Colonic mucosa (tissue), 4 donors: ENCODE results near the gene EFNA3. TPM values are rescaled to one million over a fixed set of nuclear protein-coding genes. Genes with fewer than 3 reads are reported as not detected.

ENCODE experiments used
- DNase-seq: peaks from one replicate; pipeline ENCODE4 v3.0.0-alpha.2; 2020
- H3K27ac ChIP-seq: fragments of 200-600 bp; one replicate; pipeline ENCODE4 v1.8.0; 2021
- H3K27me3 ChIP-seq: fragments of 200-600 bp; one replicate; pipeline ENCODE4 v1.8.0; 2021
- H3K36me3 ChIP-seq: fragments of 200-600 bp; one replicate; pipeline ENCODE4 v1.8.0; 2021
- H3K4me1 ChIP-seq: fragments of 200-600 bp; one replicate; pipeline ENCODE4 v1.8.0; 2021; ENCODE audit warnings: mild to moderate bottlenecking
- H3K4me3 ChIP-seq: fragments of 200-600 bp; one replicate; pipeline ENCODE4 v1.8.0; 2021
- H3K9ac ChIP-seq, 2 donors: one replicate each; pipeline ENCODE4 v1.7.0; 2013; ENCODE audit warnings: control low read depth in 2 of 2, low read depth in 2 of 2, low read length in 2 of 2
- H3K9me3 ChIP-seq: fragments of 200-600 bp; one replicate; pipeline ENCODE4 v1.8.0; 2021
- CTCF ChIP-seq: fragments of 200-600 bp; IDR thresholded peaks from one replicate; pipeline ENCODE4 v1.8.0; 2022; ENCODE audit warnings: antibody characterized with exemption, mild to moderate bottlenecking
- intact Hi-C: fragments of 100-400 bp; cut with DNase I; formaldehyde crosslinking; loops from one replicate; pipeline ENCODE4 v1.14.1; 2022
- total RNA-seq, 2 donors: library from RNA; stranded (reverse); fragmentation: NEBNext Ultra II Directional in 1 of 2; extraction: Animal tissue kit (Norgen Biotek cat#: 25700) in 1 of 2; gene quantifications; one replicate each; pipeline ENCODE4 v1.2.1, GENCODE V29; 2021
- donor health status: healthy.
- donor health status: DM: no; HTN: no; CAD: no.
- donor health status: DM: no; HTN: no; CAD: no.

Gene EFNA3
- total RNA-seq, 2 donors from 2014 or later, result 12.7 to 21.4 TPM

- peaks cover 8% of the 10 kb centered on the region for H3K36me3 ChIP-seq
- TF ChIP-seq CTCF, result no peak
- intact Hi-C loops, result no loop called here
- peak overlapping the region; percentile 99 for H3K27ac ChIP-seq
- peaks cover 12% of the 10 kb centered on the region for H3K4me1 ChIP-seq
- peak overlapping the region; percentile 96 to 98 for H3K9ac ChIP-seq
- H3K9me3 ChIP-seq, result no peaks in the 10 kb centered on the region
- H3K4me3 ChIP-seq, result peak overlapping the region; percentile 91
- no peaks in the 10 kb centered on the region for H3K27me3 ChIP-seq
- DNase-seq, result peak; percentile 59
These were observed 25.9 kb upstream of the EFNA3 start for GRCh38 chr1:155052439-155053395.

GRCh38 chr1:155053531-155054105 lies 25.0 kb upstream of the EFNA3 start:
- Histone ChIP-seq H3K36me3 (peaks cover 8% of the 10 kb centered on the region), H3K4me3 (no peak overlapping the region), H3K9ac (no peak overlapping the region), H3K27me3 (no peaks in the 10 kb centered on the region), H3K4me1 (peaks cover 12% of the 10 kb centered on the region), H3K9me3 (no peaks in the 10 kb centered on the region), H3K27ac (no peak overlapping the region)
- intact Hi-C loops, result no loop called here
- no peak for TF ChIP-seq CTCF
- no peak for DNase-seq

GRCh38 chr1:155057104-155057503 lies 21.5 kb upstream of the EFNA3 start:
- Histone ChIP-seq H3K4me3 (no peak overlapping the region), H3K4me1 (peaks cover 6% of the 10 kb centered on the region), H3K27me3 (no peaks in the 10 kb centered on the region), H3K9ac (no peak overlapping the region), H3K9me3 (no peaks in the 10 kb centered on the region), H3K27ac (no peak overlapping the region), H3K36me3 (peaks cover 8% of the 10 kb centered on the region)
- intact Hi-C loops, result no loop called here
- TF ChIP-seq CTCF, result no peak
- no peak for DNase-seq

- TF ChIP-seq CTCF, result no peak
- intact Hi-C loops, result no loop called here
- H3K9ac ChIP-seq, result no peak overlapping the region
- H3K27ac ChIP-seq, result no peak overlapping the region
- DNase-seq, result no peak
- H3K27me3 ChIP-seq, result no peaks in the 10 kb centered on the region
- no peaks in the 10 kb centered on the region for H3K9me3 ChIP-seq
- no peak overlapping the region for H3K4me3 ChIP-seq
- H3K4me1 ChIP-seq, result peaks cover 13% of the 10 kb centered on the region
- H3K36me3 ChIP-seq, result peaks cover 8% of the 10 kb centered on the region
These were observed 20.8 kb upstream of the EFNA3 start for GRCh38 chr1:155057788-155058211.

GRCh38 chr1:155060736-155061135 lies 17.9 kb upstream of the EFNA3 start:
- H3K4me3 ChIP-seq, result no peak overlapping the region
- peaks cover 19% of the 10 kb centered on the region for H3K4me1 ChIP-seq
- no peaks in the 10 kb centered on the region for H3K9me3 ChIP-seq
- peaks cover under 1% of the 10 kb centered on the region for H3K36me3 ChIP-seq
- intact Hi-C loops, result loop anchor here (5.0 kb wide), 1 partner anchor 153 kb away; no protein-coding TSS in a partner anchor
- no peak for DNase-seq
- H3K27me3 ChIP-seq, result no peaks in the 10 kb centered on the region
- no peak overlapping the region for H3K27ac ChIP-seq
- no peak for TF ChIP-seq CTCF
- no peak overlapping the region for H3K9ac ChIP-seq
